Keratinocyte (primary cell): Measurements from ENCODE around the gene S100A1. TPM values are rescaled to one million over a fixed set of nuclear protein-coding genes. Genes with fewer than 3 reads are reported as not detected.

Experiments used
- DNase-seq: peaks from one replicate; pipeline ENCODE4 v3.0.0-alpha.2; 2011; ENCODE audit warnings: low read depth, missing footprints, low spot score
- FAIRE-seq: peaks from 2 replicates; lab custom pipeline; 2011; peaks lifted over from hg19 to GRCh38; lab: Jason Lieb, UNC
- H2AFZ ChIP-seq: 2 replicates; pipeline ENCODE4 v1.6.0; 2012; ENCODE audit warnings: low read length, control low read depth, inconsistent platforms; ENCODE audit not compliant: control insufficient read depth
- H3K27ac ChIP-seq: 2 replicates; pipeline ENCODE4 v1.5.1; 2011; ENCODE audit warnings: low read length; ENCODE audit not compliant: control insufficient read depth, insufficient read depth
- H3K27me3 ChIP-seq: 3 replicates; pipeline ENCODE4 v1.6.0; 2011; ENCODE audit warnings: low read length; ENCODE audit not compliant: control insufficient read depth, insufficient read depth; ENCODE audit errors: extremely low read depth
- H3K36me3 ChIP-seq, 2 experiments: 2 replicates in 1 of 2; 3 replicates in 1 of 2; pipeline ENCODE4 v1.5.1; 2011; ENCODE audit warnings: low read length in 2 of 2, mild to moderate bottlenecking in 1 of 2; ENCODE audit not compliant: control insufficient read depth in 2 of 2, insufficient read depth in 2 of 2; ENCODE audit errors: extremely low read depth in 1 of 2
- H3K4me1 ChIP-seq: 3 replicates; pipeline ENCODE4 v1.5.1; 2011; ENCODE audit warnings: low read length; ENCODE audit not compliant: control insufficient read depth, insufficient read depth; ENCODE audit errors: extremely low read depth
- H3K4me2 ChIP-seq: 3 replicates; pipeline ENCODE4 v1.6.0; 2011; ENCODE audit warnings: low read depth, low read length; ENCODE audit not compliant: control insufficient read depth, insufficient read depth; ENCODE audit errors: extremely low read depth
- H3K4me3 ChIP-seq, 3 experiments: fragments of 200-600 bp in 1 of 3; sonication (generic) in 1 of 3; 2 replicates in 2 of 3; 3 replicates in 1 of 3; pipeline ENCODE4 v1.5.1; 2011 to 2016; ENCODE audit warnings: low read length in 3 of 3, mild to moderate bottlenecking in 3 of 3, control low read depth in 2 of 3, inconsistent platforms in 1 of 3, low read depth in 1 of 3, mixed read lengths in 1 of 3, mixed run types in 1 of 3, moderate library complexity in 1 of 3; ENCODE audit not compliant: control insufficient read depth in 2 of 3, insufficient read depth in 2 of 3; ENCODE audit errors: extremely low read depth in 1 of 3
- H3K79me2 ChIP-seq: 2 replicates; pipeline ENCODE4 v1.6.0; 2012; ENCODE audit warnings: low read length; ENCODE audit not compliant: control insufficient read depth, insufficient read depth
- H3K9ac ChIP-seq: 3 replicates; pipeline ENCODE4 v1.6.0; 2011; ENCODE audit warnings: low read length; ENCODE audit not compliant: control insufficient read depth, insufficient read depth; ENCODE audit errors: extremely low read depth
- H3K9me1 ChIP-seq: 3 replicates; pipeline ENCODE4 v1.6.0; 2011; ENCODE audit warnings: low read length; ENCODE audit not compliant: control insufficient read depth, insufficient read depth; ENCODE audit errors: extremely low read depth
- H3K9me3 ChIP-seq: 2 replicates; pipeline ENCODE4 v1.5.1; 2012; ENCODE audit warnings: low read depth, low read length; ENCODE audit not compliant: control insufficient read depth
- H4K20me1 ChIP-seq: 3 replicates; pipeline ENCODE4 v1.6.0; 2011; ENCODE audit warnings: low read length; ENCODE audit not compliant: control insufficient read depth, insufficient read depth; ENCODE audit errors: extremely low read depth
- CTCF ChIP-seq, 3 experiments: IDR thresholded peaks in 1 of 3; conservative IDR thresholded peaks in 1 of 3; optimal IDR thresholded peaks in 1 of 3; 2 replicates in 2 of 3; 3 replicates in 1 of 3; pipeline versions ENCODE3 to v1.5.1; 2011; ENCODE audit warnings: low read length in 3 of 3, mild to moderate bottlenecking in 3 of 3, moderate library complexity in 2 of 3, control low read depth in 1 of 3, inconsistent platforms in 1 of 3; ENCODE audit not compliant: insufficient read depth in 2 of 3; ENCODE audit errors: extremely low read depth in 1 of 3
- EZH2 ChIP-seq: IDR thresholded peaks from one replicate; pipeline ENCODE4 v1.6.1; 2012; ENCODE audit warnings: inconsistent platforms, mild to moderate bottlenecking, low read length, moderate library complexity
- dilution Hi-C: fragments of 300-500 bp; cut with MboI; formaldehyde crosslinking; loops from one replicate; pipeline ENCODE4 v1.7.0; 2020; ENCODE audit warnings: low sequenced_read_pairs; ENCODE audit not compliant: extremely low pct_ligation_motif_present
- polyA plus RNA-seq, 5 experiments: library from polyadenylated mRNA; depleted of rRNA in 3 of 5; stranded (reverse) in 3 of 5; stranded (forward) in 1 of 5; unstranded in 1 of 5; fragments of >200 nt; gene quantifications; 1 replicate in 1 of 5; 2 replicates in 3 of 5; 3 replicates in 1 of 5; pipeline versions ENCODE4 v1.2.1 to v1.2.3, GENCODE V29; 2011 to 2012; ENCODE audit warnings: missing spikeins in 2 of 5, low read depth in 1 of 5, low replicate concordance in 1 of 5

The S100A1 gene
- polyA plus RNA-seq, 1 donor (not counting 4 experiments of a cell fraction or from before 2014, with no cell fraction given), result 0.12 TPM

GRCh38 chr1:153678519-153679336 lies 50.5 kb downstream of the S100A1 start, which contains the start of gene NPR1:
Gene NPR1 (plus strand): TSS chr1:153678688. CDS start chr1:153679109, 421 bp downstream.
- Histone ChIP-seq H3K9me1 (no peaks in the 10 kb centered on the region), H3K4me3 (peak within 1 kb of the TSS; percentile 8 to 54 (median 48)), H3K4me2 (peak within 1 kb of the TSS; percentile 74), H4K20me1 (no peaks in the 10 kb centered on the region), H2AFZ (peak within 1 kb of the TSS; percentile 56), H3K36me3 (no peaks in the 10 kb centered on the region), H3K4me1 (peaks cover 9% of the 10 kb centered on the region), H3K27ac (no peak within 1 kb of the TSS), H3K9ac (no peak within 1 kb of the TSS), H3K79me2 (no peaks in the 10 kb centered on the region), H3K9me3 (no peaks in the 10 kb centered on the region), H3K27me3 (peaks cover 42% of the 10 kb centered on the region)
- TF ChIP-seq CTCF (optimal IDR thresholded peaks at IDR 0.05 in 1 of 3, IDR thresholded peaks at IDR 0.05 in 1 of 3, conservative IDR thresholded peaks at IDR 0.05 in 1 of 3; ENCODE audit: extremely low read depth in 1 of 3, insufficient read depth in 2 of 3, low read length in 3 of 3), result no peak
- peak; percentile 89 for TF ChIP-seq EZH2
- DNase-seq, result no peak
- FAIRE-seq, result no peak
- dilution Hi-C loops, result no loop called here

DNA sequence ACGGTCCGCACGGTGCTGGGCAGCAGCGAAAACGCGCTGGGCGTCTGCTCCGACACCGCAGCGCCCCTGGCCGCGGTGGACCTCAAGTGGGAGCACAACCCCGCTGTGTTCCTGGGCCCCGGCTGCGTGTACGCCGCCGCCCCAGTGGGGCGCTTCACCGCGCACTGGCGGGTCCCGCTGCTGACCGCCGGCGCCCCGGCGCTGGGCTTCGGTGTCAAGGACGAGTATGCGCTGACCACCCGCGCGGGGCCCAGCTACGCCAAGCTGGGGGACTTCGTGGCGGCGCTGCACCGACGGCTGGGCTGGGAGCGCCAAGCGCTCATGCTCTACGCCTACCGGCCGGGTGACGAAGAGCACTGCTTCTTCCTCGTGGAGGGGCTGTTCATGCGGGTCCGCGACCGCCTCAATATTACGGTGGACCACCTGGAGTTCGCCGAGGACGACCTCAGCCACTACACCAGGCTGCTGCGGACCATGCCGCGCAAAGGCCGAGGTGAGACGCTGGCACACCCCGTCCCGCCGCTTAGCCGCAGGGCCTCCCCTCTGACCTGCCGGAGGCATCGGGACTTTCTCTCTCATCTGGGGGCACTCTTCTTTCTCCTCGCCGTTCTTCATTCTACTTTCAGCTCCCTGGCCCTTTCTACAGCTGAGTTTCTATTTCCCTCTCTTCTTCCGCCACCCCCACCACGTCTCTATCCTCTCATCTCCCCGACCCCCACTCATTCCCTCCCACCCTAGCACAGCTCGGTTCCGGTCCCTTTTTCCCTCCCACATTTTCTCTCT lies 51.3 kb downstream of the S100A1 start:
- peaks cover 11% of the 10 kb centered on the region for H3K4me1 ChIP-seq
- FAIRE-seq (no peak), DNase-seq (no peak)
- dilution Hi-C loops, result loop anchor here (10.0 kb wide), 1 partner anchor 65 kb away; no protein-coding TSS in a partner anchor
- peak overlapping the region; percentile 56 for H2AFZ ChIP-seq
- H3K4me2 ChIP-seq, result peak overlapping the region; percentile 74
- no peaks in the 10 kb centered on the region for H3K9me1 ChIP-seq
- H3K79me2 ChIP-seq, result no peaks in the 10 kb centered on the region
- H3K27ac ChIP-seq, result no peak overlapping the region
- peak overlapping the region in 2 of 3 experiments; percentile 48 to 54 for H3K4me3 ChIP-seq
- H4K20me1 ChIP-seq, result no peaks in the 10 kb centered on the region
- peaks cover 42% of the 10 kb centered on the region for H3K27me3 ChIP-seq
- H3K36me3 ChIP-seq, result no peaks in the 10 kb centered on the region
- no peak overlapping the region for H3K9ac ChIP-seq
- no peaks in the 10 kb centered on the region for H3K9me3 ChIP-seq
- TF ChIP-seq CTCF (optimal IDR thresholded peaks at IDR 0.05 in 1 of 3, IDR thresholded peaks at IDR 0.05 in 1 of 3, conservative IDR thresholded peaks at IDR 0.05 in 1 of 3; ENCODE audit: extremely low read depth in 1 of 3, insufficient read depth in 2 of 3, low read length in 3 of 3) (peak in 1 of 3 experiments; percentile 9), EZH2 (no peak)
